Stimulated activated CD4-positive, alpha-beta T cell treated with anti-CD3 and anti-CD28 coated beads, Interleukin-12 subunit alpha, Interleukin-12 subunit beta, amount 100 ng/mL, for 48 hours (primary cell): Measurements from ENCODE around the gene PATL2.
"Not testable (repeated sequence)": the region's sequence is repeated elsewhere in the genome, so short reads cannot be mapped to it uniquely, and the experiment has no call there.

Source experiments
- DNase-seq, 3 donors: peaks; one replicate each; pipeline ENCODE4 v3.0.0-alpha.2; 2020; ENCODE audit warnings: low read depth in 2 of 3, low spot score in 1 of 3

Gene PATL2

DNA sequence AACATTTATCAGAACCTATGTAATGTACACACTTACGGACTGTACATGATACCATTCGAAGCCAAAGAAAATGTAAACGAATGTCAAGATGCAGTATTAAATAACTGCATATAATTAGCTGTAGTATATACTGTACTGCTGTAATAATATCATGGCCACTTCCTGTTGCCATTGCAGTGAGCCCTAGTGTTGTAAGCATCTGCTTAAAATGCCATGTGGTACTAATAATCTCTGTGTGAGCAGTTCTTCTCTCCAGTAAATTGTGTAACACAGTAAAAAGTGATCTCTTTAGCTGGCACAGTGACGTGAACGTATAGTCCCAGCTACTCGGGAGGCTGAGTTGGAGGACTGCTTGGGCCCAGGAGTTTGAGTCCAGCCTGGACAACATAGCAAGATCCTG lies 56.3 kb downstream of the PATL2 start:
- DNase-seq = no peak

DNA sequence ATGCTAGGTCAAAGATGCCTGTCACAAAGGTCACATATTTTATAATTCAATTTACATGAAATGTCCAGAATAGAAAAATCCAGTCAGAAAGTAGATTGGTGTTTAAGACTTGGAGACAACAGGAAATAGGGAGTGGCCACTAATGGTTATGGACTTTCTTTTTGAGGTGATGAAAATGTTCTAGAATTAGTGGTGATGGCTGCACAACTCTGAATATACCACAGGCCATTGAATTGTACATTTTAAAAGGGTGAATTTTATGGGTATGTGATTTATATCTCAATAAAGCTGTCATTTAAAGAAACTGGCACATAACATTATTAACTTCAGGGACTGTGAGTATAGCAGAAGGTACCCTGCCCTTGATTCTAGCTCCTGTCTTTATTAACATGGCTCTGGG lies 63.5 kb downstream of the PATL2 start:
- DNase-seq = no peak

DNA sequence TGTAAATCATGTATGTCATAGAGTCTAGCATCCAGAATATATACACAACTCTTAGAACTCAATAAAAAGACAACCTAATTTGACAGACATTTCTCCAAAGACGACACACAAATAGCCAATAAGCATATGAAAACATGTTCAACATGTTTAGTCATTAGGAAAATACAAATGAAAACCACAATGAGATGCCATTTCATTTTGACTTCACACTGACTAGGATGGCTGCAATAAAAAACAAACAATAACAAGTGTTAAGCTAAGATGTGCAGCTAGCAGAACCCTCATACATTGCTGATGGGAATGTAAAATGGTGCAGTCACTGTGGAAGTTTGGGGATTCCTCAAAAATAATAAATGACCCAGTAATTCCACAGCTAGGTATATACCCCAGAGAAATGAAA lies 64.1 kb downstream of the PATL2 start:
- no peak for DNase-seq

DNA sequence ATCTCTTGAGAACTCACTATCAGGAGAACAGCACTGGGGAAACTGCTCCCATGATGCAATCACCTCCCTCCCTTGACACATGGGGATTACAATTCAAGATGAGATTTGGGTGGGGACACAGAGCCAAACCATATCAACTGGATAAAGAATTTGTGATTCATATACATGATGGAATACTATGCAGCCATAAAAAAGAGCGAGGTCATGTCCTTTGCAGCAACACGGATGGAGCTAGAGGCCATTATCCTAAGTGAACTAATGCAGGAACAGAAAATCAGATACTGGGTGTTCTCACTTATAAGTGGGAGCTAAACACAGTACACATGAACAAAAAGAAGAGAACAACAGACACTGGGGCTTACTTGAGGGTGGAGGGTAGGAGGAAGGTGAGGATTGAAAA lies 64.7 kb downstream of the PATL2 start:
- no peak for DNase-seq

DNA sequence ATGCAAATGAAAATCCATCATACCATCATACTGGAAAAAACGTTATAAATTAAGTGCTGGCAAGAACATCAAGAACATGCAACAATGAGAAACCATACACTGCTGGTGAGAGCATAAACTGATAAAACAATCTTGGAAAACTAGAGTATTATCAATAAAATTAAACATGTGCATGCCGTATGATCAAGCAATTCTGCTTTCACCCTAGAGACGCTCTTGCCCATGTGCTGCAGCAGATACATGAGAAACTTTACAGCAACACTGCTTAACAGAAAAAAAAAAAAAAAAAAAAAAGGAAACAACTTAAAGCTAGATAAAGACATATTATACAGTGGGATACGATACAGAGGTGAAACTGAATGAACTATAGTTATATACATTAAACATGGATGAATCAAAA lies 69.5 kb downstream of the PATL2 start:
- no peak for DNase-seq

DNA sequence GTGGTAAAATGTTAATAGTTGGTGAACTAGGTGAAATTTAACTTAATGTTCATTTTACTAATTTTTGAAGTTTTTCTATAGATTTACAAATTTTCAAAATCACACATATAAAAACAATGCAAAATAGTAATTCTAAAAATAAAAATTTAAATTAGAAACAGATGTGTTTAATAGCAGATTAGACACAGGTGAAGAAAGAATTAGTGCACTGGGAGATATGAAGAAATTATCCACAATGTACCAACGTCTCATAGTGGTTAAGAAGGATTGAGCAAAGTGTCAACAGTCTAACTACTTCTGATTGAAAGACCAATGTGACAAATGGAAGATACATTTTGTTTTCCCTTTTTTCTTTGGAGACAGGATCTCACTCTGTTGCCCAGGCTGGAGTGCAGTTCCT lies 74.1 kb downstream of the PATL2 start:
- DNase-seq = no peak

DNA sequence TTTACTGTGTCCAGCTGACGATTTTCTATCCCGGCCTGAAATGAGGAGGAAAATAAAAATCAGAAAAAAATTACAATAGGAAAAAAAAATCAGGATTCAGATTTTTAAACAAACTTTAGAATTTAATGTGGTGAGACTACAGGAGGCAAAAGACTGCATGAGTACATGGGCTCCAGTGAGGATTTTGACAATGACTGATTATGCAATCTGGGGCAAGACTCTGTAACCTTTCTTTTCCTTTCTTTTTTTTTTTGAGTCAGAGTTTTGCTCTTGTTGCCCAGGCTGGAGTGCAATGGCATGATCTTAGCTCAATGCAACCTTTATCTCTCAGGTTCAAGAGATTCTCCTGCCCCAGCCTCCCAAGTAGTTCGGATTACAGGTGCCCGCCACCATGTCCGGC lies 77.5 kb downstream of the PATL2 start:
- DNase-seq = no peak

DNA sequence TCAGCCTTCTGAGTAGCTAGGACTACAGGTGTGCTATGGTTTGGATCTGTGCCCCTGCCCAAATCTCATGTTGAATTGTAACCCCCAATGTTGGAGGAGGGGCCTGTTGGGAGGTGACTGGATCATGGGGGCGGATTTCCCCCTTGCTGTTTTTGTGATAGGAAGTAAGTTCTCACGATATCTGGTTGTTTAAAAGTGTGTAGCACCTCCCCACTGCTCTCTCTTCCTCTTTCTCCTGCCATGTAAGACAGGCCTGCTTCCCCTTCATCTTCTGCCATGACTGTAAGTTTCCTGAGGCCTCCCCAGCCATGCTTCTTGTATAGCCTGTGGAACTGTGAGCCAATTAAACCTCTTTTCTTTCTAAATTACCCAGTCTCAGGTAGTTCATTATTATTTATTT lies 85.8 kb downstream of the PATL2 start:
- DNase-seq = not testable (repeated sequence)

DNA sequence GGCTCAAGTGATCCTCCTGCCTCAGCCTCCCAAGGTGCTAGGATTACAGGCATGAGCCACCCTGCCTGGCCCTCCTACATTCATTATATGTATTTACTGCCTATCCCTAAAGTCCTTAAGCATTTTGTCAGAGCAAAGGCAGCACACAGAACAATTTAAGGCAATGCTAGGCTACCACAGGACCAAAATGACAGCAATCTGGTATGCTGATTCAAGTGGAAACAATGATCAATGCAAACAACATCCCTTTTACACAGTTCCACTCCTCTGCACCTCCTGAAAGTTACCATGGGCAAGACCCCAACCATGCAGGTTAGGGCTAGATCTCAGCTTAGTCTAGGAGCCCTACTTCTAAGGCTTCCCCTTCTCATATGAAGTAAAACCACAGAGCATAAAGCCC lies 87.9 kb downstream of the PATL2 start:
- DNase-seq = no peak

DNA sequence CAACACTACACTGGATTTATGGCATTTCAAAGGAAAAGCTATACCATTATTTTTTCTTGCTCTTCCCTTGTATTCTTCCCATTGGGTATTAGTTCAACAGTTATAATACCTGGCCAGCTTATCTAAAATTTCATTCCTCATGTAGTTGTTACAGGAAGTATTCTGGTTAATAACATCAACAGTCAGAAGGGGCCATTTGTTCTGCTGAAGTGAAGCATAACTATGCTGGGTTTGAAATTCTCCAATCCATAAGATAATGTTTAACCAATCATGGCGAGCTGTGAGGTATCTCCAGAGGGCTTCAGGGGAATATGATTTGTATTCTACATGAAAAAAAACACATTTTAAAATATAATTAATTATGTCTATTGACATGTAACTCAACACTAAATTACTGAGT lies 91.0 kb downstream of the PATL2 start:
- DNase-seq = no peak

DNA sequence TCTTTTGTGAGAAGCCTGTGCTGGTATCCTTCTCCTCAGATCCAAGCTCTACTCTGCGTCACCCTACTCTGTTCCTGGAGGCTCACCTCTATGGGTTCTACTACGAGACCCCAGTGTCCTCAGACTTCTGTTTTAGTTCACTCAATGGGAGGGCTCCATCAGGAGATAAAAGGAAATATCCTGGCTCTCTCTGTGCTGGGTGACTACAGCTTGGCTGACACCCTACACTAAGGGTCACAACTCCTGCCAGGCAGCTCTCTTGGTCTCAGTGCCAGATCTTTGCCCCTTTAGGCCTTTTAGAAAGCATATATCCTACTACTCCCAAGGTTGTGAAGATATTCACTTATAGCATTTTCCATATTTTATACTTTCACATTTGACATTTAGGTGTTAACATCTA lies 94.1 kb downstream of the PATL2 start:
- DNase-seq = no peak
